H1 (cell line): ENCODE data around the gene LRBA. TPM values are rescaled to one million over a fixed set of nuclear protein-coding genes. Genes with fewer than 3 reads are reported as not detected.

Source experiments
- CTCF ChIA-PET: fragments of 300-600 bp; sonication (Branson Sonifier 250); formaldehyde crosslinking; loops from one replicate; lab custom pipeline; 2021; ENCODE audit not compliant: partially characterized antibody; lab: Charles Lee
- POLR2A ChIA-PET: fragments of 300-600 bp; sonication (Branson Sonifier 250); formaldehyde crosslinking; loops from one replicate; lab custom pipeline; 2021; ENCODE audit warnings: inconsistent platforms; ENCODE audit not compliant: partially characterized antibody; lab: Charles Lee
- DNase-seq, 2 experiments: peaks; one replicate each; pipeline versions ENCODE4 v3.0.0 to v3.0.0-alpha.2; 2010 to 2022; ENCODE audit warnings: low spot score in 2 of 2, low read depth in 1 of 2, mixed read lengths in 1 of 2
- FAIRE-seq: peaks from 2 replicates; lab custom pipeline; 2011; peaks lifted over from hg19 to GRCh38; lab: Jason Lieb, UNC
- H2AFZ ChIP-seq: 2 replicates; pipeline ENCODE4 v1.8.1; 2012; ENCODE audit warnings: low read length, inconsistent platforms
- H2AK5ac ChIP-seq: 2 replicates; pipeline ENCODE4 v1.6.1; 2013; ENCODE audit warnings: low read depth, low read length
- H2BK120ac ChIP-seq: replicated peaks from 2 replicates; pipeline ENCODE3; 2013; ENCODE audit warnings: low read depth, low read length, inconsistent platforms
- H2BK12ac ChIP-seq: 2 replicates; pipeline ENCODE4 v1.6.1; 2013; ENCODE audit warnings: low read depth, low read length
- H2BK15ac ChIP-seq: 2 replicates; pipeline ENCODE4 v1.6.1; 2013; ENCODE audit warnings: low read length
- H2BK20ac ChIP-seq: 2 replicates; pipeline ENCODE4 v1.6.1; 2013; ENCODE audit warnings: low read length
- H2BK5ac ChIP-seq: 2 replicates; pipeline ENCODE4 v1.6.1; 2013; ENCODE audit warnings: low read depth, low read length
- H3K14ac ChIP-seq: 2 replicates; pipeline ENCODE4 v1.6.1; 2013; ENCODE audit warnings: inconsistent platforms; ENCODE audit not compliant: insufficient read length
- H3K18ac ChIP-seq: 2 replicates; pipeline ENCODE4 v1.6.1; 2013; ENCODE audit warnings: low read length; ENCODE audit errors: extremely low read depth
- H3K23ac ChIP-seq: 2 replicates; pipeline ENCODE4 v1.6.1; 2013; ENCODE audit warnings: inconsistent platforms; ENCODE audit not compliant: insufficient read length
- H3K23me2 ChIP-seq: 2 replicates; pipeline ENCODE4 v1.6.1; 2013; ENCODE audit warnings: low read depth, low read length
- H3K27ac ChIP-seq: 2 replicates; pipeline ENCODE4 v1.6.1; 2011; ENCODE audit warnings: low read depth, low read length, inconsistent platforms
- H3K27me3 ChIP-seq, 4 experiments: replicated peaks in 1 of 4; 1 replicate in 1 of 4; 2 replicates in 3 of 4; pipeline versions ENCODE4 v1.6.1 to v1.8.1; 2011 to 2013; ENCODE audit warnings: low read length in 3 of 4, mild to moderate bottlenecking in 3 of 4, inconsistent platforms in 2 of 4, mixed read lengths in 2 of 4, moderate library complexity in 1 of 4; ENCODE audit not compliant: control insufficient read depth in 3 of 4, insufficient read depth in 3 of 4; ENCODE audit errors: extremely low read depth in 1 of 4
- H3K36me3 ChIP-seq, 4 experiments: 2 replicates each; pipeline versions ENCODE4 v1.6.1 to v1.8.1; 2011 to 2013; ENCODE audit warnings: mild to moderate bottlenecking in 4 of 4, low read length in 3 of 4, moderate library complexity in 2 of 4, control low read depth in 1 of 4, inconsistent platforms in 1 of 4; ENCODE audit not compliant: insufficient read depth in 4 of 4, control insufficient read depth in 2 of 4
- H3K4ac ChIP-seq: replicated peaks from 2 replicates; pipeline ENCODE3; 2013; ENCODE audit warnings: low read length, low read depth, mixed read lengths, inconsistent platforms; ENCODE audit not compliant: insufficient read length
- H3K4me1 ChIP-seq, 4 experiments: replicated peaks in 1 of 4; 1 replicate in 1 of 4; 2 replicates in 3 of 4; pipeline versions ENCODE4 v1.6.1 to v1.8.1; 2011 to 2013; ENCODE audit warnings: low read length in 3 of 4, inconsistent platforms in 2 of 4, mixed read lengths in 1 of 4; ENCODE audit not compliant: insufficient read depth in 4 of 4, control insufficient read depth in 3 of 4
- H3K4me2 ChIP-seq, 2 experiments: 2 replicates each; pipeline versions ENCODE4 v1.6.1 to v1.8.1; 2011 to 2013; ENCODE audit warnings: low read depth in 2 of 2, low read length in 2 of 2, control low read depth in 1 of 2, inconsistent platforms in 1 of 2, mild to moderate bottlenecking in 1 of 2; ENCODE audit not compliant: insufficient read depth in 1 of 2
- H3K4me3 ChIP-seq, 4 experiments: fragments of 200-600, 300-600 bp in 1 of 4; sonication (generic), shearing (Covaris generic), sonication (Bioruptor Twin) in 1 of 4; 2 replicates each; pipeline versions ENCODE4 v1.5.1 to v1.8.1; 2011 to 2016; ENCODE audit warnings: low read length in 4 of 4, low read depth in 3 of 4, control low read depth in 2 of 4, inconsistent platforms in 2 of 4, mild to moderate bottlenecking in 2 of 4, mixed read lengths in 1 of 4, moderate library complexity in 1 of 4; ENCODE audit not compliant: insufficient read depth in 2 of 4; ENCODE audit errors: extremely low read depth in 1 of 4
- H3K56ac ChIP-seq: replicated peaks from 2 replicates; pipeline ENCODE3; 2013; ENCODE audit warnings: low read depth, mild to moderate bottlenecking, mixed read lengths, low read length, inconsistent platforms; ENCODE audit not compliant: insufficient read length
- H3K79me1 ChIP-seq: 2 replicates; pipeline ENCODE4 v1.6.1; 2013; ENCODE audit warnings: low read depth, low read length, control low read depth
- H3K79me2 ChIP-seq, 2 experiments: 2 replicates each; pipeline versions ENCODE4 v1.6.1 to v1.8.1; 2012 to 2013; ENCODE audit warnings: low read length in 2 of 2, mild to moderate bottlenecking in 2 of 2, inconsistent platforms in 1 of 2; ENCODE audit not compliant: insufficient read depth in 2 of 2, control insufficient read depth in 1 of 2
- H3K9ac ChIP-seq, 4 experiments: replicated peaks in 1 of 4; 1 replicate in 1 of 4; 2 replicates in 3 of 4; pipeline versions ENCODE4 v1.6.1 to v1.8.1; 2011 to 2013; ENCODE audit warnings: low read depth in 3 of 4, low read length in 3 of 4, control low read depth in 2 of 4, mild to moderate bottlenecking in 2 of 4, moderate library complexity in 2 of 4, inconsistent platforms in 1 of 4; ENCODE audit errors: extremely low read depth in 1 of 4
- H3K9me3 ChIP-seq, 2 experiments: 2 replicates each; pipeline versions ENCODE4 v1.6.1 to v1.8.1; 2012 to 2013; ENCODE audit warnings: mild to moderate bottlenecking in 2 of 2, moderate library complexity in 2 of 2, control low read depth in 1 of 2, inconsistent platforms in 1 of 2, low read depth in 1 of 2, low read length in 1 of 2, mixed read lengths in 1 of 2; ENCODE audit not compliant: insufficient read depth in 2 of 2
- H4K20me1 ChIP-seq, 2 experiments: replicated peaks in 1 of 2; 2 replicates each; pipeline versions ENCODE3 to v1.8.1; 2011 to 2013; ENCODE audit warnings: inconsistent platforms in 2 of 2, low read length in 2 of 2, mild to moderate bottlenecking in 1 of 2; ENCODE audit not compliant: insufficient read depth in 2 of 2, control insufficient read depth in 1 of 2
- H4K5ac ChIP-seq: 2 replicates; pipeline ENCODE4 v1.6.1; 2013; ENCODE audit warnings: low read length, low read depth, mixed read lengths, inconsistent platforms; ENCODE audit not compliant: insufficient read length
- H4K8ac ChIP-seq: 2 replicates; pipeline ENCODE4 v1.8.0; 2013; ENCODE audit warnings: mild to moderate bottlenecking, moderate library complexity, low read length, inconsistent platforms; ENCODE audit not compliant: insufficient read depth; ENCODE audit errors: extremely low read depth
- H4K91ac ChIP-seq: replicated peaks from 2 replicates; pipeline ENCODE3; 2013; ENCODE audit warnings: low read length, mixed read lengths, inconsistent platforms; ENCODE audit not compliant: insufficient read length
- CBX5 ChIP-seq: fragments of 300-800, 300-1000 bp; sonication (generic); IDR thresholded peaks from 2 replicates; pipeline ENCODE4 v1.7.1; 2016; ENCODE audit warnings: antibody characterized with exemption, low read length, low read depth
- WGBS, 2 experiments: shearing (Covaris generic) in 1 of 2; methylation state at CpG; one replicate each; pipeline versions ENCODE4 v1.1.6 to v1.1.7; 2013 to 2015; ENCODE audit warnings: low lambda C conversion rate in 2 of 2, mixed read lengths in 2 of 2, inconsistent platforms in 1 of 2, low coverage in 1 of 2, missing lambda C conversion rate in 1 of 2; ENCODE audit not compliant: insufficient replicate concordance in 2 of 2, insufficient coverage in 1 of 2, insufficient read length in 1 of 2; ENCODE audit errors: extremely low coverage in 1 of 2, missing lambda C conversion rate in 1 of 2; 5-methylcytosine and 5-hydroxymethylcytosine counted together
- polyA plus RNA-seq, 7 experiments: library from polyadenylated mRNA; depleted of rRNA in 3 of 7; stranded (reverse) in 5 of 7; unstranded in 2 of 7; fragments of >200 nt in 5 of 7; fragments of 200-250 nt in 2 of 7; gene quantifications; 1 replicate in 5 of 7; 2 replicates in 1 of 7; 4 replicates in 1 of 7; pipeline versions ENCODE4 v1.2.1 to v1.2.3, GENCODE V29; 2011 to 2013; ENCODE audit warnings: missing spikeins in 2 of 7, mixed read lengths in 2 of 7
- total RNA-seq: library from RNA; stranded (reverse); fragmentation: NEBNext Ultra II Directional; extraction: Animal tissue kit (Norgen Biotek cat#: 25700); gene quantifications from 2 replicates; pipeline ENCODE4 v1.2.1, GENCODE V29; 2021

LRBA gene
- total and polyA plus RNA-seq, 2 of the 8 experiments (the other 6 are each of a cell fraction or from before 2014, with no cell fraction given): 54.6 to 83.2 TPM

- no peak overlapping the region for H4K8ac ChIP-seq
- no peak overlapping the region for H2BK5ac ChIP-seq
- H3K9me3 ChIP-seq: no peaks in the 10 kb centered on the region
- ChIA-PET POLR2A (no interaction called here), CTCF (interaction anchor here (0.6 to 1.6 kb wide), 4 partner anchors 11 to 552 kb away, joined by 3 read pairs; partner anchors contain the start of gene MAB21L2)
- no peaks in the 10 kb centered on the region for H3K23me2 ChIP-seq
- no peak overlapping the region for H3K27ac ChIP-seq
- no peak overlapping the region for H3K4ac ChIP-seq
- no peak overlapping the region for H3K18ac ChIP-seq
- no peak for DNase-seq
- no peak overlapping the region for H3K23ac ChIP-seq
- no peak overlapping the region for H2BK20ac ChIP-seq
- H3K4me2 ChIP-seq: no peak overlapping the region
- no peaks in the 10 kb centered on the region; a peak in 1 of 8 replicates for H3K36me3 ChIP-seq
- no peak overlapping the region for H2BK120ac ChIP-seq
- no peak overlapping the region for H2AK5ac ChIP-seq
- H3K56ac ChIP-seq: no peak overlapping the region
- H4K20me1 ChIP-seq: no peaks in the 10 kb centered on the region
- H2AFZ ChIP-seq: no peak overlapping the region
- no peak for FAIRE-seq
- no peaks in the 10 kb centered on the region for H3K79me2 ChIP-seq
- 84% methylated on average over 3 of the region's 3 CpGs; no CpG with 5 or more reads in 1 of the 2 experiments for WGBS, 2 experiments
- H2BK12ac ChIP-seq: no peak overlapping the region
- no peak overlapping the region for H3K4me3 ChIP-seq
- no peak overlapping the region for H3K9ac ChIP-seq
- H3K27me3 ChIP-seq: no peaks in the 10 kb centered on the region
- H3K14ac ChIP-seq: no peak overlapping the region
- 0 out of 7 replicates have a peak, but pooled peaks cover 0 to 3% (median 0%) of the 10 kb centered on the region in 4 experiments for H3K4me1 ChIP-seq
- no peaks in the 10 kb centered on the region for H3K79me1 ChIP-seq
- no peak overlapping the region for H4K5ac ChIP-seq
- no peak for TF ChIP-seq CBX5
- H2BK15ac ChIP-seq: no peak overlapping the region
- H4K91ac ChIP-seq: no peak overlapping the region
Measured at GRCh38 chr4:150817804-150818528, 197.1 kb downstream of the LRBA start.
